Stomach (tissue), 9 donors: ENCODE data around the gene PJA2. TPM values are rescaled to one million over a fixed set of nuclear protein-coding genes. Genes with fewer than 3 reads are reported as not detected.
"Not testable (repeated sequence)": the region's sequence is repeated elsewhere in the genome, so short reads cannot be mapped to it uniquely, and the experiment has no call there.

Experiments
- DNase-seq, 2 donors: peaks; one replicate each; pipeline versions ENCODE4 v3.0.0 to v3.0.0-alpha.2; 2013 to 2019
- H3K27ac ChIP-seq, 5 donors: fragments of 200-600 bp in 4 of 5; sonication (generic) in 4 of 5; one replicate each; pipeline ENCODE4 v1.5.1; 2013 to 2019; ENCODE audit warnings: mild to moderate bottlenecking in 1 of 5, moderate library complexity in 1 of 5
- H3K27me3 ChIP-seq, 3 donors: fragments of 200-600 bp; sonication (generic); one replicate each; pipeline ENCODE4 v1.5.1; 2017 to 2019; ENCODE audit warnings: mixed run types in 1 of 3
- H3K36me3 ChIP-seq, 4 donors: fragments of 200-600 bp; sonication (generic); 1 replicate in 3 of 4; 2 replicates in 1 of 4; pipeline ENCODE4 v1.5.1; 2016 to 2019
- H3K4me1 ChIP-seq, 4 donors: fragments of 200-600 bp; sonication (generic); one replicate each; pipeline ENCODE4 v1.5.1; 2016 to 2019
- H3K4me3 ChIP-seq, 4 donors: fragments of 200-600 bp; sonication (generic) in 3 of 4; one replicate each; pipeline ENCODE4 v1.5.1; 2016 to 2019; ENCODE audit warnings: mild to moderate bottlenecking in 1 of 4
- H3K9me3 ChIP-seq, 4 donors: fragments of 200-600 bp; sonication (generic); one replicate each; pipeline ENCODE4 v1.5.1; 2016 to 2019
- EP300 ChIP-seq: sonication (generic); formaldehyde crosslinking; IDR thresholded peaks from one replicate; pipeline ENCODE4 v1.6.1; 2017; ENCODE audit warnings: antibody characterized with exemption
- POLR2A ChIP-seq, 4 donors: fragments of 450-650 bp; IDR thresholded peaks; one replicate each; pipeline ENCODE4 v1.6.1; 2016; ENCODE audit warnings: antibody characterized with exemption in 4 of 4, control low read depth in 2 of 4, mild to moderate bottlenecking in 1 of 4, moderate library complexity in 1 of 4
- POLR2AphosphoS5 ChIP-seq, 3 donors: sonication (generic); formaldehyde crosslinking; IDR thresholded peaks; one replicate each; pipeline ENCODE4 v1.6.1; 2016; ENCODE audit warnings: antibody characterized with exemption in 3 of 3
- WGBS, 5 donors: extraction: QIAGEN DNeasy Blood & Tissue Kit in 3 of 5; methylation state at CpG; one replicate each; pipeline versions ENCODE4 v1.1.5 to v1.1.7; 2013 to 2018; 5-methylcytosine and 5-hydroxymethylcytosine counted together
- intact Hi-C: fragments of 100-400 bp; cut with DNase I; formaldehyde crosslinking; loops from one replicate; pipeline ENCODE4 v1.15.1; 2023; ENCODE audit warnings: low total_unique reads
- polyA plus RNA-seq, 3 donors: library from polyadenylated mRNA; stranded (reverse); fragments of 200-250 nt; gene quantifications; one replicate each; pipeline ENCODE4 v1.2.3, GENCODE V29; 2013
- total RNA-seq, 5 donors: library from RNA; depleted of rRNA; stranded (reverse); fragments of >200 nt; gene quantifications; one replicate each; pipeline versions ENCODE4 v1.1.0 to v1.2.3, GENCODE V29; 2014 to 2016
- TF ChIP-seq, protein P1 (sequence below), 7 experiments: fragments of 450-650 bp in 4 of 7; fragments of 200-600 bp in 3 of 7; sonication (generic) in 3 of 7; IDR thresholded peaks; one replicate each; pipeline ENCODE4 v1.5.1; 2016 to 2019; ENCODE audit warnings: antibody characterized with exemption in 7 of 7, control low read depth in 2 of 7, mild to moderate bottlenecking in 1 of 7
- donor health status: healthy with polysubstance abuse.
- donor health status: Bipolar disorder and iron deficiency.
- donor health status: healthy.

PJA2 gene
- total and polyA plus RNA-seq, 8 donors: 19.9 to 161 (median 34.6) TPM

DNA sequence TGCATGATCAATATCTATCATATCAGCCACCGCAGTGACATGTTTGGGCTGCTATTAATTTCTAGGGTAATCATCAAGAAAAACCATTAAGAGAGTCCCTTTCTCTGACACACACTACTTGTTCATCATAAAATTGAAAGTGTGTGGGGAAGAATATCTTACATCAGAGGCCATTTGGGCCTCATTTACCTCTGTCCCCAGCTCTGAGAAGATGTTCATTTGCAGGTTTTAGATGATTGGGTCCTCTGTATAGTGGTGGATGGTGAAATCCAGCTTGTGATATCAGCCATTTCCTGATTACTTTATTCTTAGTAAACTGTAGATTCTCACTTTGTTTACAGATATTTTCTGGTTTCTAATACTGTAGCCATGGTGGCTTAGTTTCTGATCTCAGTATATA, 29.8 kb upstream of the PJA2 start:
- WGBS, 5 donors: 69 to 86% (median 79%) methylated on average over 1 of the region's 1 CpG
- TF ChIP-seq POLR2AphosphoS5 (IDR thresholded peaks at IDR 0.05) (no peak), EP300 (no peak), POLR2A (IDR thresholded peaks at IDR 0.05) (no peak)
- TF ChIP-seq, protein P1, sequence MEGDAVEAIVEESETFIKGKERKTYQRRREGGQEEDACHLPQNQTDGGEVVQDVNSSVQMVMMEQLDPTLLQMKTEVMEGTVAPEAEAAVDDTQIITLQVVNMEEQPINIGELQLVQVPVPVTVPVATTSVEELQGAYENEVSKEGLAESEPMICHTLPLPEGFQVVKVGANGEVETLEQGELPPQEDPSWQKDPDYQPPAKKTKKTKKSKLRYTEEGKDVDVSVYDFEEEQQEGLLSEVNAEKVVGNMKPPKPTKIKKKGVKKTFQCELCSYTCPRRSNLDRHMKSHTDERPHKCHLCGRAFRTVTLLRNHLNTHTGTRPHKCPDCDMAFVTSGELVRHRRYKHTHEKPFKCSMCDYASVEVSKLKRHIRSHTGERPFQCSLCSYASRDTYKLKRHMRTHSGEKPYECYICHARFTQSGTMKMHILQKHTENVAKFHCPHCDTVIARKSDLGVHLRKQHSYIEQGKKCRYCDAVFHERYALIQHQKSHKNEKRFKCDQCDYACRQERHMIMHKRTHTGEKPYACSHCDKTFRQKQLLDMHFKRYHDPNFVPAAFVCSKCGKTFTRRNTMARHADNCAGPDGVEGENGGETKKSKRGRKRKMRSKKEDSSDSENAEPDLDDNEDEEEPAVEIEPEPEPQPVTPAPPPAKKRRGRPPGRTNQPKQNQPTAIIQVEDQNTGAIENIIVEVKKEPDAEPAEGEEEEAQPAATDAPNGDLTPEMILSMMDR (IDR thresholded peaks at IDR 0.05): no peak

DNA sequence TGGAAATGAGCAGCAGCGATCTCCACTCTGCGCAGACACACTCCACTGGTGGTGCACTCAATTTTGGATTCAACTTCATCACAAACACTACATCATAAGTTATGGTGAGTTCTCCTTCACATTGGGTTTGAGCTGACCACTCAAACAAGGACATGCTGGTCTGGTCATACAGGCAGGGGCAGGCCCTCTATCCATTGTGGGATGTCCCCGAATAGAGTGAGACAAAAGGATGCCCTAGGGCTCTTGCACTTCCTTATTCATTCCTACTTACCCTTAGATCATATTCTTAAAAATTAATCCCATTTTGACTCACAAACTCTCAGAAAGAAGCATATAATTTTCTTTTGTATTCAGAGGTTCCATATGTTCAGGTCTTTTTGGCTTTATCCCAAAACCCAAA, 16.3 kb upstream of the PJA2 start:
- 94 to 99% (median 97%) methylated on average over 3 of the region's 3 CpGs for WGBS, 5 donors
- Histone ChIP-seq H3K27ac (no peak overlapping the region), H3K27me3 (no peaks in the 10 kb centered on the region), H3K9me3 (no peaks in the 10 kb centered on the region), H3K36me3 (no peaks in the 10 kb centered on the region), H3K4me3 (no peak overlapping the region), H3K4me1 (no peaks in the 10 kb centered on the region)
- DNase-seq: no peak
- intact Hi-C loops: no loop called here
- TF ChIP-seq POLR2AphosphoS5 (IDR thresholded peaks at IDR 0.05) (no peak), EP300 (no peak), POLR2A (IDR thresholded peaks at IDR 0.05) (no peak)
- TF ChIP-seq, protein P1 (IDR thresholded peaks at IDR 0.05): no peak

More for the DNA sequence above, 29.8 kb upstream of the PJA2 start:
- Histone ChIP-seq H3K36me3 (no peaks in the 10 kb centered on the region), H3K9me3 (no peaks in the 10 kb centered on the region), H3K4me3 (no peak overlapping the region), H3K27me3 (no peaks in the 10 kb centered on the region), H3K4me1 (no peaks in the 10 kb centered on the region), H3K27ac (no peak overlapping the region)
- intact Hi-C loops: no loop called here
- DNase-seq: no peak

DNA sequence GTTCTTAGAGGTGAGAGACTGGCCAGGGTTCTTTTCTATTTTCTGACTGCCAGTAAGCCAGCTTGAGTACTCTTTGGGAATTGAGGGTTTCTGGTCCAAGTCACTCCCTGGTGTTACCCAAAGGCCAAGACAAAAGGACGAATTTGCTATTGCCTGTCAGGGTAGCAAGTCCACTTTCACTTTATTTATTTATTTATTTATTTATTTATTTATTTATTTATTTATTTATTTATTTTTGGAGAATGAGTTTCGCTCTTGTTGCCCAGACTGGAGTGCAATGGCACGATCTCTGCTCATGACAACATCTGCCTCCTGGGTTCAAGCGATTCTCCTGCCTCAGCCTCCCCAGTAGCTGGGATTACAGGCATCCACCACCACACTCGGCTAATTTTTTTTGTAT, 15.7 kb upstream of the PJA2 start:
- H3K36me3 ChIP-seq, H3K27me3 ChIP-seq, H3K4me1 ChIP-seq, H3K4me3 ChIP-seq, H3K27ac ChIP-seq, intact Hi-C loops, DNase-seq, H3K9me3 ChIP-seq: not testable (repeated sequence)
- 92 to 97% (median 94%) methylated on average over 5 of the region's 5 CpGs for WGBS, 5 donors

DNA sequence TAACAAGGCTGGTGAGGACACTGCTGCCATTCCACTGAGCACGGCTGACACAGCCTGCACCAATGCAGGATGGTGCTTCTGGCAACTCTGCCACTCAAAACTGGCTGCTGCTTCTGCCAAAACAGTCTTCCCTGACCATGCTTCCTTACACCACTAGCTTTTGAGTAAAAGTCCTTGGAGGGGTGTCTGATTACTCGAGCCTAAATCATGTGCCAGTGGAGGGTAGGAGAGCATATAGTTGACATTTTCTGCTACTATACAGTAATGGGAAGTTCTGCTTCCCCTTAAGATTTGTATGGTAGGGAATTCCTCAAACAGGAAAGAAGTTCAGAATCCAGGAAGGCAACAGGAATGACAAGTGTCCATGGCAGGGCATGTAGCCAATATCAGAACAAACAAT, 12.2 kb upstream of the PJA2 start:
- no peaks in the 10 kb centered on the region for H3K27me3 ChIP-seq
- no peaks in the 10 kb centered on the region for H3K4me1 ChIP-seq
- intact Hi-C loops: no loop called here
- no peak overlapping the region for H3K27ac ChIP-seq
- TF ChIP-seq EP300 (no peak), POLR2A (IDR thresholded peaks at IDR 0.05) (no peak), POLR2AphosphoS5 (IDR thresholded peaks at IDR 0.05) (no peak)
- TF ChIP-seq, protein P1 (IDR thresholded peaks at IDR 0.05): no peak
- H3K9me3 ChIP-seq: no peaks in the 10 kb centered on the region
- no peak for DNase-seq
- WGBS, 5 donors: 71 to 84% (median 76%) methylated on average over 2 of the region's 2 CpGs
- no peaks in the 10 kb centered on the region for H3K36me3 ChIP-seq
- no peak overlapping the region for H3K4me3 ChIP-seq

DNA sequence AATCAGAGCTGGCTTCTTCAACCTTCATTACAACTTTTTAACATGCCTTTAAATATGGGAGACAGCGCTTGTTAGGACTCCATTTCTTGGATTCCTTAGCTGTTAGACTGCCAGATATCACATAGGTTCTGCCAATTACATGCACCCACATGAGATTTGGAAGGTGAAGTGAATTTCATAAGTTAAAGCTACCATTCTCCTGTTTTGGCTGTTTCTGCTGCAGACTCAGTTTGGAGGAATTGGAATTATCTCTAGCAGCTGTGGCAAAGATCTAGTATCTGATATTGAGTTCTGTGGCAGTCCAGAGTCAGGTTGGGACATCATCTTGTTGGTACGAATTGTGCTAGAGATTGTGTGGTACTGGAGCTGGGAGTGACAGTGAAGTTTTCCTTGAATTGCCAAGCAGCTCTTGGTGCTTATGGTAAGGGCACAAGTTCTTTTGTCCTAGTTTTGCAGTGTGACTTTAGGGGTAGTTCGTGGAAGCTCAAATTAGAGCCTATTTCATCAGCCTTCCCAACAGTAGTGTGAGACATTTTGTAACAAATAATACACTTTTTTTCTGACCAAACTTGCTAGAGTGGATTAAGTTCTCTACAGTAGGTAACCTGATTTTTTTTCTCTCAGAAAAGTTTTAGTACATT, 9.1 kb upstream of the PJA2 start:
- peaks cover 0 to 3% (median 0%) of the 10 kb centered on the region in 4 donors for H3K9me3 ChIP-seq
- peaks cover 0 to 3% (median 0%) of the 10 kb centered on the region in 4 donors for H3K4me1 ChIP-seq
- intact Hi-C loops: no loop called here
- TF ChIP-seq POLR2AphosphoS5 (IDR thresholded peaks at IDR 0.05): no peak
- TF ChIP-seq, protein P1 (IDR thresholded peaks at IDR 0.05): no peak
- TF ChIP-seq POLR2A (IDR thresholded peaks at IDR 0.05): no peak
- no peak for TF ChIP-seq EP300
- H3K36me3 ChIP-seq: no peaks in the 10 kb centered on the region
- no peaks in the 10 kb centered on the region for H3K27me3 ChIP-seq
- H3K27ac ChIP-seq: no peak overlapping the region
- no peak overlapping the region for H3K4me3 ChIP-seq
- WGBS, 5 donors: 81 to 92% (median 90%) methylated on average over 3 of the region's 3 CpGs
- no peak for DNase-seq
